ENCODE measurements around the gene NXPH3.

GRCh38 chr17:49603238-49603637 is 27.6 kb downstream of the NXPH3 start:
- TF ChIP-seq CTCF (conservative IDR thresholded peaks at IDR 0.05; ENCODE audit: low read length) (no peak), EZH2phosphoT487 (IDR thresholded peaks at IDR 0.05; ENCODE audit: borderline replicate concordance) (no peak)

All from Loucy (cell line).